Choroid plexus epithelial cell (primary cell): ENCODE results near the gene KANSL1L.

Experiments
- DNase-seq: peaks from one replicate; pipeline ENCODE4 v3.0.0-alpha.2; 2010; ENCODE audit warnings: low read depth
- H3K4me3 ChIP-seq: 2 replicates; pipeline ENCODE4 v1.5.1; 2011; ENCODE audit warnings: low read depth, mild to moderate bottlenecking, control low read depth, low read length, moderate library complexity
- CTCF ChIP-seq: conservative IDR thresholded peaks from 2 replicates; pipeline ENCODE4 v1.5.1; 2011; ENCODE audit warnings: low read depth, mild to moderate bottlenecking, control low read depth, inconsistent platforms, low read length, moderate library complexity

KANSL1L gene

GRCh38 chr2:210049831-210050230, 121.4 kb downstream of the KANSL1L start:
- no peak overlapping the region for H3K4me3 ChIP-seq
- no peak for DNase-seq
- TF ChIP-seq CTCF, result no peak

- DNase-seq, result no peak
- no peak overlapping the region for H3K4me3 ChIP-seq
- no peak for TF ChIP-seq CTCF
Observed at GRCh38 chr2:210046851-210047500, 124.2 kb downstream of the KANSL1L start.

- H3K4me3 ChIP-seq, result no peak overlapping the region
- DNase-seq, result no peak
- no peak for TF ChIP-seq CTCF
Observed at GRCh38 chr2:210038078-210038477, 133.1 kb downstream of the KANSL1L start.

DNA sequence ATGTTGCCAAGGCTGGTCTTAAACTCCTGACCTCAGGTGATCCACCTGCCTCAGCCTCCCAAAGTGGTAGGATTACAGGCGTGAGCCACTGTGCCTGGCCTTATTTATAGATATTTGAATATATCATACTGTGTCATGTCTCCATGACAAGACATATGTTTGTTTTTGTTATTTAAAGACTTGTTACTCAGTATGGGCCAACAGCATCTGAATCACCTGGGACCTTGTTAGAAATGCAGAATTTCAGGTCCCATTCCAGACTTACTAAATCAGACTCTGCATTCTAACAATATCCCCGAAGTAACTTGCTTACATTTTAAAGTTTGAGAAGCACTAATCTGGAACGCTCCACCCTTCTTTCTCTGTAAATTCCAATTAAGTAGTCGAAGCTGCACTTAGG, 135.5 kb downstream of the KANSL1L start:
- H3K4me3 ChIP-seq, result no peak overlapping the region
- DNase-seq, result no peak
- TF ChIP-seq CTCF, result no peak

- DNase-seq, result no peak
- TF ChIP-seq CTCF, result no peak
- no peak overlapping the region for H3K4me3 ChIP-seq
Observed at GRCh38 chr2:210034087-210034683, 137.0 kb downstream of the KANSL1L start.

GRCh38 chr2:210028178-210028577, 143.0 kb downstream of the KANSL1L start:
- no peak for DNase-seq
- TF ChIP-seq CTCF, result no peak
- no peak overlapping the region for H3K4me3 ChIP-seq

DNA sequence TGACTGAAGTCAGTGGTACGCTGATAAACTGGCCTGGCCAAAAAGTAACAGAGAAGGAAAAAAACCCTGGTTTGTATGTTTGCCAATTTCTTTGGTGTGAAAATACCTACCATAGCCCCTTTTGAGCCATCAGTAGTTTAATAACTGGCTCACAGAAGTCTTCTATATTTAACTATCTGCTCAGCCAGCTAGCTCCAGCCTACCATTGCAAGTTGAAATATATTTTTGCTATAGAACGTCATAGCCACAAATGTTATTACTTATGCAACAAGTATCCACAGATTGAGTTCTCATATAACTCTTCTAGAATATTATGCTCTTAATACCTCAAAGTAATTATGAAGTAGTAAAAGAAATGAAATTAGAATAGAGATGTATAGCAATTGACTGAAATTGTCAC, 143.6 kb downstream of the KANSL1L start:
- no peak for DNase-seq
- no peak for TF ChIP-seq CTCF
- no peak overlapping the region for H3K4me3 ChIP-seq
